Common myeloid progenitor, CD34-positive (primary cell): ENCODE measurements around the gene CAMTA2. TPM values are rescaled to one million over a fixed set of nuclear protein-coding genes. Genes with fewer than 3 reads are reported as not detected.

Experiments used
- CTCF ChIA-PET: fragments of 350-600 bp; sonication (Branson Sonifier 250); formaldehyde crosslinking; loops from one replicate; lab custom pipeline; 2021; ENCODE audit warnings: antibody characterized with exemption; lab: Charles Lee
- POLR2A ChIA-PET: fragments of 350-600 bp; sonication (Branson Sonifier 250); formaldehyde crosslinking; loops from one replicate; lab custom pipeline; 2021; ENCODE audit warnings: antibody characterized with exemption; lab: Charles Lee
- DNase-seq, 3 donors: peaks; one replicate each; pipeline versions ENCODE4 v3.0.0 to v3.0.0-alpha.2; 2013
- H3K27ac ChIP-seq, 2 experiments: 1 replicate in 1 of 2; 2 replicates in 1 of 2; pipeline ENCODE4 v1.7.0; 2013; ENCODE audit warnings: inconsistent platforms in 2 of 2, low read length in 2 of 2, mild to moderate bottlenecking in 2 of 2, low read depth in 1 of 2, moderate library complexity in 1 of 2; ENCODE audit not compliant: severe bottlenecking in 2 of 2, insufficient read depth in 1 of 2, poor library complexity in 1 of 2
- H3K27me3 ChIP-seq, 5 experiments: replicated peaks in 2 of 5; 1 replicate in 3 of 5; 2 replicates in 2 of 5; pipeline versions ENCODE4 v1.6.1 to v1.7.0; 2013; ENCODE audit warnings: low read length in 4 of 5, mild to moderate bottlenecking in 2 of 5, moderate library complexity in 2 of 5, inconsistent platforms in 1 of 5; ENCODE audit not compliant: insufficient read depth in 5 of 5, control insufficient read depth in 4 of 5
- H3K36me3 ChIP-seq, 4 experiments: 1 replicate in 2 of 4; 2 replicates in 2 of 4; pipeline versions ENCODE4 v1.6.1 to v1.7.0; 2013; ENCODE audit warnings: low read length in 3 of 4, control low read depth in 1 of 4, mild to moderate bottlenecking in 1 of 4; ENCODE audit not compliant: control insufficient read depth in 4 of 4, insufficient read depth in 4 of 4
- H3K4me1 ChIP-seq, 4 experiments: 1 replicate in 3 of 4; 2 replicates in 1 of 4; pipeline versions ENCODE4 v1.6.1 to v1.7.1; 2013; ENCODE audit warnings: low read length in 3 of 4, mild to moderate bottlenecking in 3 of 4, control low read depth in 1 of 4, inconsistent platforms in 1 of 4, moderate library complexity in 1 of 4; ENCODE audit not compliant: control insufficient read depth in 4 of 4, insufficient read depth in 4 of 4; ENCODE audit errors: control extremely low read depth in 1 of 4
- H3K4me3 ChIP-seq, 7 experiments: 1 replicate in 4 of 7; 2 replicates in 3 of 7; pipeline versions ENCODE4 v1.5.1 to v1.7.0; 2013; ENCODE audit warnings: mild to moderate bottlenecking in 7 of 7, low read length in 6 of 7, moderate library complexity in 6 of 7, inconsistent platforms in 2 of 7, low read depth in 2 of 7, control low read depth in 1 of 7; ENCODE audit not compliant: insufficient read depth in 4 of 7, control insufficient read depth in 1 of 7; ENCODE audit errors: extremely low read depth in 1 of 7
- H3K9me3 ChIP-seq, 5 experiments: 1 replicate in 4 of 5; 2 replicates in 1 of 5; pipeline versions ENCODE4 v1.6.1 to v1.7.1; 2013; ENCODE audit warnings: low read length in 4 of 5, mild to moderate bottlenecking in 2 of 5, inconsistent platforms in 1 of 5, low read depth in 1 of 5, moderate library complexity in 1 of 5; ENCODE audit not compliant: control insufficient read depth in 4 of 5, insufficient read depth in 2 of 5; ENCODE audit errors: control extremely low read depth in 1 of 5
- WGBS: methylation state at CpG from one replicate; pipeline ENCODE4 v1.1.5; 2013; ENCODE audit not compliant: insufficient coverage; 5-methylcytosine and 5-hydroxymethylcytosine counted together
- polyA plus RNA-seq: library from polyadenylated mRNA; unstranded; fragments of 120-200 nt; gene quantifications from one replicate; pipeline ENCODE4 v1.2.1, GENCODE V29; 2013

The CAMTA2 gene, protein sequence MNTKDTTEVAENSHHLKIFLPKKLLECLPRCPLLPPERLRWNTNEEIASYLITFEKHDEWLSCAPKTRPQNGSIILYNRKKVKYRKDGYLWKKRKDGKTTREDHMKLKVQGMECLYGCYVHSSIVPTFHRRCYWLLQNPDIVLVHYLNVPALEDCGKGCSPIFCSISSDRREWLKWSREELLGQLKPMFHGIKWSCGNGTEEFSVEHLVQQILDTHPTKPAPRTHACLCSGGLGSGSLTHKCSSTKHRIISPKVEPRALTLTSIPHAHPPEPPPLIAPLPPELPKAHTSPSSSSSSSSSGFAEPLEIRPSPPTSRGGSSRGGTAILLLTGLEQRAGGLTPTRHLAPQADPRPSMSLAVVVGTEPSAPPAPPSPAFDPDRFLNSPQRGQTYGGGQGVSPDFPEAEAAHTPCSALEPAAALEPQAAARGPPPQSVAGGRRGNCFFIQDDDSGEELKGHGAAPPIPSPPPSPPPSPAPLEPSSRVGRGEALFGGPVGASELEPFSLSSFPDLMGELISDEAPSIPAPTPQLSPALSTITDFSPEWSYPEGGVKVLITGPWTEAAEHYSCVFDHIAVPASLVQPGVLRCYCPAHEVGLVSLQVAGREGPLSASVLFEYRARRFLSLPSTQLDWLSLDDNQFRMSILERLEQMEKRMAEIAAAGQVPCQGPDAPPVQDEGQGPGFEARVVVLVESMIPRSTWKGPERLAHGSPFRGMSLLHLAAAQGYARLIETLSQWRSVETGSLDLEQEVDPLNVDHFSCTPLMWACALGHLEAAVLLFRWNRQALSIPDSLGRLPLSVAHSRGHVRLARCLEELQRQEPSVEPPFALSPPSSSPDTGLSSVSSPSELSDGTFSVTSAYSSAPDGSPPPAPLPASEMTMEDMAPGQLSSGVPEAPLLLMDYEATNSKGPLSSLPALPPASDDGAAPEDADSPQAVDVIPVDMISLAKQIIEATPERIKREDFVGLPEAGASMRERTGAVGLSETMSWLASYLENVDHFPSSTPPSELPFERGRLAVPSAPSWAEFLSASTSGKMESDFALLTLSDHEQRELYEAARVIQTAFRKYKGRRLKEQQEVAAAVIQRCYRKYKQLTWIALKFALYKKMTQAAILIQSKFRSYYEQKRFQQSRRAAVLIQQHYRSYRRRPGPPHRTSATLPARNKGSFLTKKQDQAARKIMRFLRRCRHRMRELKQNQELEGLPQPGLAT
- polyA plus RNA-seq: 23.8 TPM

DNA sequence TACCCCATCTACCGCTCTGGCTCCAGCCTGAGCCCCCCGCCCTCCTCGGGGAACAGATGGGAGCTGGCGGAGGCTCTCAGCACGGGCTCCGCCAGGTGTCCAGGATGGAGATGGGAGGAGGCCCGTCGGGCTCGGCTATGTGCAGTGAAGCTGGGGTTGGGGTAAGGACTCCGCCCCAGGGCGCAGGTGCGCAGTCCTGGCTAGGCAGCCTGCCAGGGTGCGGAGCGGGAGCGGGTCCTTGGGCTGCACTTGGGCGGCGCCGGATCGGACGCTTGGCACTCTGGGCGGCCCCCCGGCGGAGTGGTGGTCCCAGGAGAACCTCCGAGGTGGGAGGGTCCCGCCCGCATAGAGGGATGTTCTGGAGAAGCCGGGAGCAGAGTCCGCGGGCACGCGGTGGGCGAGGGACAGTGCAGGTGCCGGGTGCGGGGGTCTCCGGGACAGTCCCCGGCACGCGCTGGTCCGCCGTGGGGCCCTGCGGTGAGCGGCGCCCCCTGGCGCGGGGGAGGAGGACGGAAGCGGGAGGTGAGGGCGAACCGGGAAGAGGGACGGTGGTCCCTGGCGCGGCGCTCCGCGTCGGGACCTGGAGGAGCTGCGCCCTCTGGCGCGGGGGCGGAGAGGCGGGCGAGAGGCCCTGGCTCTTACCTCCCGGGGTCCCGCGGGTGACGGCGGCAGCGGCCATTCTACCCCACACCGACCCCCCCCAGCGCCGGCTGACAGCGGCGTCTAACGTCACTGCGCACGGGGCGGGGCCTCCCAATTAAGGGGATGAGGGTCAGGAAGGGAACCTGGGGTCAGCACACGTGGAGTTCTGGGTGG is at the start of gene CAMTA2:
TSS of gene CAMTA2 (minus strand) at position 725 of the 816 bp plus-strand sequence. CDS start 1,453 bp downstream, outside the sequence.
- peaks cover 0 to 14% (median 5%) of the 10 kb centered on the region in 4 experiments for H3K36me3 ChIP-seq
- ChIA-PET CTCF (interaction anchor here (0.7 to 4.5 kb wide), 13 partner anchors 8 to 78 kb away, joined by 3 to 35 read pairs (median 6); partner anchors contain the start of genes INCA1, KIF1C and SPAG7), POLR2A (interaction anchor here (0.7 to 1.4 kb wide), 2 partner anchors 8 kb away, joined by 3 to 4 read pairs; no protein-coding TSS in a partner anchor)
- peaks cover 8 to 26% (median 24%) of the 10 kb centered on the region in 4 experiments for H3K4me1 ChIP-seq
- no peaks in the 10 kb centered on the region for H3K9me3 ChIP-seq
- H3K27ac ChIP-seq: peak within 1 kb of the TSS; percentile 58 to 79
- under 1% methylated on average over 59 of the region's 78 CpGs for WGBS
- DNase-seq: peak; percentile 80 to 85 (median 81)
- peak within 1 kb of the TSS; percentile 74 to 94 (median 80) for H3K4me3 ChIP-seq
- H3K27me3 ChIP-seq: no peaks in the 10 kb centered on the region

DNA sequence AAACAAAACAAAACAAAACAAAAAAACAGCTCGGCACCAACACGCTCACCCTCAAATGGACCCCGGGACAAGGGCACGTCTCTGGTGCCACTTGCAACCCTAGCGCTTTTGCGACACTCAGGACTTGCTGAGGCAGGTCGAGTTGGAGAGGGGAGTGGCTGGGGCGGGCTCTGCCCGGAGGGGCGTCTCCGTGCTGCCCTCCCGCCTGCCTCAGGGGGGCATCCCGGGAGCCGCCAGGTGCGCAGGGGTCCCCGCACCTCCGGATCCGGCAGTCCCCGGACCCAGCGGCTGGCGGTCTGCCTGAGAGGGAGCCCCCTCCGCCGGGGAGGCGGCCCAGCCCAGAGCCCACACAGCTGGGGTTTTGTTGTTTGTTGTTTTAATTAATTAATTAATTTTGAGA is 47.8 kb upstream of the CAMTA2 start, which contains the start of gene SLC52A1:
TSS of gene SLC52A1 (minus strand) at position 112 of the 400 bp plus-strand sequence. CDS start 820 bp downstream, outside the sequence.
- H3K27ac ChIP-seq: no peak within 1 kb of the TSS
- ChIA-PET CTCF (interaction anchor here (1.0 to 1.9 kb wide), 7 partner anchors 11 to 122 kb away, joined by 3 to 5 read pairs (median 4); no protein-coding TSS in a partner anchor), POLR2A (interaction anchor here (0.6 kb wide), 1 partner anchor 406 kb away, joined by 3 read pairs; no protein-coding TSS in a partner anchor)
- no peak within 1 kb of the TSS for H3K4me3 ChIP-seq
- H3K9me3 ChIP-seq: peaks cover 0 to under 1% (median 0%) of the 10 kb centered on the region in 5 experiments
- no peak for DNase-seq
- 6% methylated on average over 16 of the region's 24 CpGs for WGBS
- H3K4me1 ChIP-seq: peaks cover 0 to 10% (median 7%) of the 10 kb centered on the region in 4 experiments
- H3K36me3 ChIP-seq: no peaks in the 10 kb centered on the region
- H3K27me3 ChIP-seq: peaks cover 0 to 35% (median 8%) of the 10 kb centered on the region in 5 experiments

DNA sequence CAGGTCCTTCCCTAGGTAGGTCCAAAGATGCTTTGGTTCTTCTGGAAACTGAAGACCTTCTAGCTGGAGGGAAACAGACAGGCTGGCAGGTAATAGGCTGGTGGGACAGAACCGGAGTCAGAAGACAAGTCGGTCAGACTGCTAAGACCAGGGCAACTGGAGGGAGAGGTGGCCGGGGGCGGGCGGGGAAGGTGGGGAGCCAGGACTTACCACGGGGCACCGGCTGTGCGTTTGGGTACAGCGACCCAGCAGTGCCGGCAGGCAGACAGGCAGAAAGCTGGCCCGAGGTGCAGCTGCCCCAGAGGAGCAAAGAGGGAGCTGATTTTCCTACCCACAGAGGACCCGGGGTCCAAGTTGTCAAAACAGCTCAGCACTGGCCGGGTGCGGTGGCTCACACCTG is 47.2 kb upstream of the CAMTA2 start:
- CTCF ChIA-PET: interaction anchor here (1.0 to 1.8 kb wide), 4 partner anchors 13 to 49 kb away, joined by 3 to 5 read pairs (median 4); no protein-coding TSS in a partner anchor
- WGBS: 88% methylated on average over 9 of the region's 14 CpGs
- Histone ChIP-seq H3K27ac (no peak overlapping the region), H3K4me1 (peaks cover 0 to 10% (median 7%) of the 10 kb centered on the region in 4 experiments), H3K27me3 (peaks cover 0 to 35% (median 10%) of the 10 kb centered on the region in 5 experiments), H3K4me3 (no peak overlapping the region), H3K36me3 (no peaks in the 10 kb centered on the region), H3K9me3 (no peaks in the 10 kb centered on the region)
- POLR2A ChIA-PET: no interaction called here
- DNase-seq: no peak

DNA sequence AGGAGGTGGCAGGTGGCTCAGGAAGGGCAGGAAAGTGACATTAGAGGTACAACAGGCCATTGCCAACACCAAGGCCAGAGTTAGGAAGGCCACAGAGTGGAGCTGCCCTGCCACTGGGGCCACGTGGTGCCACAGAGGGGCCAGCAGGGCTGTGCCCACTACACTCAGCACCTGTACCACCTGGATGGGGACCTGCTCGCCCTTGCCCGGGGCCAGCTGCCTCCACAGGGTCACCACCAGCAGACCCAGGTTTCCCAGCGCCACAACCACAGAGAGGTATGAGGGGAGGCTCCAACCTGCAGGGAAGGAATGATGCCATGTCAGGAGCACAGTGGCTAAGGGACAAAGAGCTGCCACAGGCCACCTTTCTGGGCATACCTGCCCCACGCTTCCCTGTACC is 46.6 kb upstream of the CAMTA2 start:
- Histone ChIP-seq H3K9me3 (no peaks in the 10 kb centered on the region), H3K36me3 (no peaks in the 10 kb centered on the region), H3K4me1 (peaks cover 0 to 10% (median 7%) of the 10 kb centered on the region in 4 experiments), H3K27me3 (peaks cover 0 to 39% (median 14%) of the 10 kb centered on the region in 5 experiments), H3K27ac (no peak overlapping the region), H3K4me3 (no peak overlapping the region)
- no peak for DNase-seq
- ChIA-PET POLR2A (no interaction called here), CTCF (interaction anchor here (1.0 to 1.3 kb wide), 2 partner anchors 27 to 48 kb away, joined by 4 read pairs; no protein-coding TSS in a partner anchor)
- 100% methylated on average over 4 of the region's 5 CpGs for WGBS

DNA sequence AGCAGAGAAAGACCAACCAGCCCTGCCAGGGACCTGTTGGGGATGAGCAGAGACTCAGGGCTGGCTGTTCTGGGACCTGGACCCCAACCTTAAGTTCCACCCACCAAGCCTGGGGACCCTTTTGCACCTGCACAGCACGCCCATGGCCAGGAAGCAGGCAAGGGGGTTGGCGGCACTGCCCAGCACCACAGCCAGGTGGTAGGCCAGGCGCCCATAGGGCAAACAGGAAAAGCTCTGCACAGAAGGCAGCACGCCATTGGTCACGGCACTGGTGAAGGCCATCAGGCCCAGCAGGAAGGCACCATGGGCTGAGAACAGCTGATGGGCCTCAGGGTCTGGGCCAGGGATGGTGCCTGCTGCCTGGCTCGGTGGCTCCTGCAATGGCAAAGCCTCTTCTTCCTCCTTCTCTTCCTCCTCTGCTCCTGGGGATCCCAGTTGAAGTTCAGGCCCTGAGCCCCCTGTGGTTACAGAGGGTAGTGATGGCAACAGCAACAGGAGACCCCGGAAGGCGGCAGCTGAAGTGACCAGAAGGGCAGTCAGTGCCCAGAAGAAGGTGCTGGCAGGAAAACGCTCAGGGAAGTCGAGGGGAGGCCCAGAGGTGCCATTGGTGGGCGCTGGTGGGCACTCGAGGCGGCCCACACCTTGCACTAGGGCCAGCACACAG is 46.0 kb upstream of the CAMTA2 start:
- ChIA-PET POLR2A (no interaction called here), CTCF (no interaction called here)
- Histone ChIP-seq H3K36me3 (no peaks in the 10 kb centered on the region), H3K9me3 (no peaks in the 10 kb centered on the region), H3K27me3 (peaks cover 0 to 39% (median 14%) of the 10 kb centered on the region in 5 experiments), H3K27ac (no peak overlapping the region), H3K4me1 (peaks cover 0 to 10% (median 7%) of the 10 kb centered on the region in 4 experiments), H3K4me3 (no peak overlapping the region)
- 98% methylated on average over 13 of the region's 13 CpGs for WGBS
- DNase-seq: no peak
